ENCODE data around the gene YBX2.

GRCh38 chr17:7336240-7337175 lies 42.1 kb upstream of the YBX2 start, which contains the start of gene ACAP1:
- TF ChIP-seq CTCF (conservative IDR thresholded peaks at IDR 0.05) (no peak), EZH2 (IDR thresholded peaks at IDR 0.05; ENCODE audit: low read depth) (no peak)

Data from PC-9 (cell line).